DND-41 (cell line): ENCODE data around the gene CEACAM16.
"Not testable (repeated sequence)": the region's sequence is repeated elsewhere in the genome, so short reads cannot be mapped to it uniquely, and the experiment has no call there.

ENCODE experiments used
- ATAC-seq: fragments of 200-7000 bp; cut with Tn5 transposase; 3 replicates; pipeline ENCODE4 v1.9.1; 2021; ENCODE audit warnings: low read depth; ENCODE audit not compliant: insufficient read depth
- DNase-seq: peaks from one replicate; pipeline ENCODE4 v3.0.0-alpha.2; 2020
- H2AFZ ChIP-seq: 2 replicates; pipeline ENCODE4 v1.6.0; 2012; ENCODE audit warnings: low read depth, low read length
- H3K27ac ChIP-seq: 2 replicates; pipeline ENCODE4 v1.5.1; 2012; ENCODE audit warnings: low read length, inconsistent platforms
- H3K27me3 ChIP-seq: fragments of 200-600 bp; sonication (generic); 2 replicates; pipeline ENCODE4 v1.6.0; 2012; ENCODE audit warnings: low read length, mild to moderate bottlenecking, inconsistent platforms; ENCODE audit not compliant: insufficient read depth, poor library complexity
- H3K36me3 ChIP-seq: 2 replicates; pipeline ENCODE4 v1.5.1; 2012; ENCODE audit warnings: low read length, inconsistent platforms; ENCODE audit not compliant: insufficient read depth
- H3K4me1 ChIP-seq: 2 replicates; pipeline ENCODE4 v1.5.1; 2012; ENCODE audit warnings: mild to moderate bottlenecking, low read length; ENCODE audit not compliant: insufficient read depth
- H3K4me2 ChIP-seq: 2 replicates; pipeline ENCODE4 v1.6.0; 2012; ENCODE audit warnings: mild to moderate bottlenecking, moderate library complexity, low read length, inconsistent platforms; ENCODE audit not compliant: insufficient read depth
- H3K4me3 ChIP-seq, 2 experiments: fragments of 200-600 bp in 1 of 2; shearing (Covaris generic) in 1 of 2; 2 replicates each; pipeline ENCODE4 v1.5.1; 2012 to 2016; ENCODE audit warnings: inconsistent platforms in 2 of 2, low read length in 2 of 2, mild to moderate bottlenecking in 2 of 2, low read depth in 1 of 2, moderate library complexity in 1 of 2
- H3K79me2 ChIP-seq: 2 replicates; pipeline ENCODE4 v1.6.0; 2012; ENCODE audit warnings: low read length, inconsistent platforms; ENCODE audit not compliant: insufficient read depth
- H3K9ac ChIP-seq: 2 replicates; pipeline ENCODE4 v1.6.0; 2012; ENCODE audit warnings: low read depth, mild to moderate bottlenecking, inconsistent platforms, low read length, moderate library complexity
- H3K9me3 ChIP-seq: 2 replicates; pipeline ENCODE4 v1.5.1; 2012; ENCODE audit warnings: low read length, moderate library complexity, mild to moderate bottlenecking, inconsistent platforms; ENCODE audit not compliant: insufficient read depth, severe bottlenecking
- H4K20me1 ChIP-seq: 2 replicates; pipeline ENCODE4 v1.6.0; 2012; ENCODE audit warnings: low read length; ENCODE audit not compliant: insufficient read depth
- CTCF ChIP-seq: IDR thresholded peaks from 2 replicates; pipeline ENCODE4 v1.5.1; 2012; ENCODE audit warnings: borderline replicate concordance, low read length, moderate library complexity, mild to moderate bottlenecking; ENCODE audit not compliant: poor library complexity, severe bottlenecking; ENCODE audit errors: extremely low read depth
- EZH2 ChIP-seq: IDR thresholded peaks from 3 replicates; pipeline ENCODE4 v1.6.1; 2012; ENCODE audit warnings: borderline replicate concordance, low read depth, mild to moderate bottlenecking, moderate library complexity, low read length, inconsistent platforms; ENCODE audit not compliant: severe bottlenecking

Gene CEACAM16

GRCh38 chr19:44717603-44718002 is 18.7 kb downstream of the CEACAM16 start:
- H3K4me1 ChIP-seq = peaks cover 7% of the 10 kb centered on the region
- H3K4me3 ChIP-seq = no peak overlapping the region
- no peak overlapping the region for H3K4me2 ChIP-seq
- no peak for ATAC-seq
- H3K27ac ChIP-seq = no peak overlapping the region
- peaks cover 3% of the 10 kb centered on the region for H3K9me3 ChIP-seq
- no peaks in the 10 kb centered on the region for H4K20me1 ChIP-seq
- H3K79me2 ChIP-seq = no peaks in the 10 kb centered on the region
- no peaks in the 10 kb centered on the region for H3K27me3 ChIP-seq
- no peak overlapping the region for H2AFZ ChIP-seq
- no peak for DNase-seq
- TF ChIP-seq EZH2 (no peak), CTCF (no peak)
- no peaks in the 10 kb centered on the region for H3K36me3 ChIP-seq
- H3K9ac ChIP-seq = no peak overlapping the region

- Histone ChIP-seq H3K4me1 (peaks cover 7% of the 10 kb centered on the region), H3K4me3 (no peak overlapping the region), H3K79me2 (no peaks in the 10 kb centered on the region), H3K4me2 (no peak overlapping the region), H2AFZ (no peak overlapping the region), H3K9me3 (peaks cover 3% of the 10 kb centered on the region), H3K27ac (no peak overlapping the region), H4K20me1 (0 out of 2 replicates have a peak, but pooled peaks cover 4% of the 10 kb centered on the region), H3K36me3 (no peaks in the 10 kb centered on the region), H3K27me3 (no peaks in the 10 kb centered on the region), H3K9ac (no peak overlapping the region)
- ATAC-seq = no peak
- no peak for DNase-seq
- TF ChIP-seq CTCF = no peak
- TF ChIP-seq EZH2 = no peak
These were observed 19.7 kb downstream of the CEACAM16 start for GRCh38 chr19:44718441-44719261.

- H3K9me3 ChIP-seq = peaks cover 3% of the 10 kb centered on the region
- no peak overlapping the region for H3K4me2 ChIP-seq
- DNase-seq = no peak
- no peaks in the 10 kb centered on the region for H3K79me2 ChIP-seq
- no peaks in the 10 kb centered on the region for H3K27me3 ChIP-seq
- no peak overlapping the region for H3K27ac ChIP-seq
- H3K4me1 ChIP-seq = peaks cover 7% of the 10 kb centered on the region
- H3K36me3 ChIP-seq = no peaks in the 10 kb centered on the region
- no peak overlapping the region for H3K4me3 ChIP-seq
- H4K20me1 ChIP-seq = peaks cover 8% of the 10 kb centered on the region; the same call in 1 of the 2 replicates
- TF ChIP-seq CTCF = no peak
- TF ChIP-seq EZH2 = no peak
- ATAC-seq = no peak
- no peak overlapping the region for H2AFZ ChIP-seq
- no peak overlapping the region for H3K9ac ChIP-seq
These were observed 20.3 kb downstream of the CEACAM16 start for GRCh38 chr19:44719262-44719701.

- not testable (repeated sequence) for H3K27ac ChIP-seq, H2AFZ ChIP-seq, H3K9ac ChIP-seq, H3K4me1 ChIP-seq, DNase-seq, H3K36me3 ChIP-seq, H3K27me3 ChIP-seq, H3K4me2 ChIP-seq, ATAC-seq, H3K4me3 ChIP-seq, H3K9me3 ChIP-seq, H3K79me2 ChIP-seq, H4K20me1 ChIP-seq
These were observed 21.4 kb downstream of the CEACAM16 start for GRCh38 chr19:44720396-44720795.
